Neural cell (in vitro differentiated cells): ENCODE results near the gene HLA-DPA1. TPM values are rescaled to one million over a fixed set of nuclear protein-coding genes. Genes with fewer than 3 reads are reported as not detected.

Experiments
- H2AFZ ChIP-seq: fragments of 200-600, 300-800 bp; sonication (generic), shearing (Covaris generic); 2 replicates; pipeline ENCODE4 v1.6.0; 2014; ENCODE audit warnings: low read depth, mild to moderate bottlenecking, antibody characterized with exemption, low read length, moderate library complexity
- H3F3A ChIP-seq: fragments of 200-600 bp; shearing (Covaris generic); 2 replicates; pipeline ENCODE4 v1.6.1; 2016; ENCODE audit warnings: mild to moderate bottlenecking, moderate library complexity, mixed read lengths, antibody characterized with exemption, low read length; ENCODE audit not compliant: insufficient read depth, poor library complexity, severe bottlenecking
- H3K27ac ChIP-seq: fragments of 200-600, 300-800 bp; sonication (generic), shearing (Covaris generic); 2 replicates; pipeline ENCODE4 v1.5.1; 2014; ENCODE audit warnings: mild to moderate bottlenecking, low read length, moderate library complexity
- H3K27me3 ChIP-seq: fragments of 300-800, 200-600 bp; sonication (generic), shearing (Covaris generic); 2 replicates; pipeline ENCODE4 v1.6.0; 2014; ENCODE audit warnings: mild to moderate bottlenecking, low read depth, low read length, moderate library complexity; ENCODE audit not compliant: insufficient read depth
- H3K36me3 ChIP-seq: fragments of 300-800, 200-600 bp; sonication (generic), shearing (Covaris generic); 2 replicates; pipeline ENCODE4 v1.5.1; 2014; ENCODE audit warnings: mild to moderate bottlenecking, antibody characterized with exemption, low read length, moderate library complexity; ENCODE audit not compliant: insufficient read depth
- H3K4me2 ChIP-seq: fragments of 300-800, 200-600 bp; sonication (generic), shearing (Covaris generic); 2 replicates; pipeline ENCODE4 v1.6.0; 2014; ENCODE audit warnings: mild to moderate bottlenecking, low read length
- H3K4me3 ChIP-seq: fragments of 300-800, 200-600 bp; sonication (generic), shearing (Covaris generic); 2 replicates; pipeline ENCODE4 v1.5.1; 2014; ENCODE audit warnings: mild to moderate bottlenecking, low read length, moderate library complexity
- H3K79me2 ChIP-seq: fragments of 200-600 bp; shearing (Covaris generic); replicated peaks from 2 replicates; pipeline ENCODE4 v1.6.0; 2014; ENCODE audit warnings: mild to moderate bottlenecking, low read length, moderate library complexity; ENCODE audit not compliant: insufficient read depth
- H3K9ac ChIP-seq: fragments of 300-800, 200-600 bp; sonication (generic), shearing (Covaris generic); 2 replicates; pipeline ENCODE4 v1.6.1; 2016; ENCODE audit warnings: mild to moderate bottlenecking, low read length, mixed read lengths
- H3K9me2 ChIP-seq: fragments of 200-600 bp; shearing (Covaris generic); 2 replicates; pipeline ENCODE4 v1.6.1; 2016; ENCODE audit warnings: mild to moderate bottlenecking, low read length, mixed read lengths; ENCODE audit not compliant: insufficient read depth
- H3K9me3 ChIP-seq: fragments of 200-600, 300-800 bp; sonication (generic), shearing (Covaris generic); 2 replicates; pipeline ENCODE4 v1.6.1; 2016; ENCODE audit warnings: mild to moderate bottlenecking, mixed run types, low read length, moderate library complexity, mixed read lengths
- H4K20me1 ChIP-seq: fragments of 200-600 bp; shearing (Covaris generic); 2 replicates; pipeline ENCODE4 v1.6.1; 2016; ENCODE audit warnings: mild to moderate bottlenecking, mixed run types; ENCODE audit not compliant: insufficient read depth
- CTCF ChIP-seq: fragments of 450-650 bp; IDR thresholded peaks from 2 replicates; pipeline ENCODE4 v1.5.1; 2014; ENCODE audit warnings: antibody characterized with exemption, mild to moderate bottlenecking, moderate library complexity; ENCODE audit not compliant: poor library complexity, severe bottlenecking
- EP300 ChIP-seq: fragments of 450-650 bp; conservative IDR thresholded peaks from 2 replicates; pipeline ENCODE4 v1.6.1; 2014; ENCODE audit warnings: antibody characterized with exemption, mild to moderate bottlenecking, moderate library complexity; ENCODE audit not compliant: poor library complexity, severe bottlenecking
- EZH2 ChIP-seq: fragments of 200-600, 300-800 bp; shearing (Covaris generic), sonication (generic); IDR thresholded peaks from 2 replicates; pipeline ENCODE4 v1.6.1; 2014; ENCODE audit warnings: antibody characterized with exemption, low read length, borderline replicate concordance, mild to moderate bottlenecking; ENCODE audit not compliant: insufficient read depth, poor library complexity, severe bottlenecking
- MXI1 ChIP-seq: fragments of 450-650 bp; conservative IDR thresholded peaks from 2 replicates; pipeline ENCODE4 v1.6.1; 2014; ENCODE audit warnings: antibody characterized with exemption, mild to moderate bottlenecking; ENCODE audit not compliant: poor library complexity, severe bottlenecking
- POLR2AphosphoS5 ChIP-seq: IDR thresholded peaks from 2 replicates; pipeline ENCODE4 v1.6.1; 2012
- RAD21 ChIP-seq: fragments of 450-650 bp; conservative IDR thresholded peaks from 2 replicates; pipeline ENCODE4 v1.6.1; 2014; ENCODE audit warnings: antibody characterized with exemption, mild to moderate bottlenecking, moderate library complexity
- REST ChIP-seq: IDR thresholded peaks from 2 replicates; pipeline ENCODE4 v1.6.1; 2012; ENCODE audit warnings: borderline replicate concordance
- SMC3 ChIP-seq: fragments of 450-650 bp; conservative IDR thresholded peaks from 2 replicates; pipeline ENCODE4 v1.6.1; 2014; ENCODE audit warnings: antibody characterized with exemption, mild to moderate bottlenecking, moderate library complexity; ENCODE audit not compliant: poor library complexity
- TAF1 ChIP-seq: IDR thresholded peaks from 2 replicates; pipeline ENCODE4 v1.6.1; 2012; ENCODE audit warnings: low read depth
- polyA plus RNA-seq: library from polyadenylated mRNA; depleted of rRNA; stranded (reverse); fragments of >200 nt; gene quantifications from 2 replicates; pipeline ENCODE4 v1.2.3, GENCODE V29; 2014

The HLA-DPA1 gene
- polyA plus RNA-seq, 1 donor from 2014 or later = not detected

- Histone ChIP-seq H3K9me3 (no peaks in the 10 kb centered on the region), H3K36me3 (no peaks in the 10 kb centered on the region), H3K27me3 (no peaks in the 10 kb centered on the region), H2AFZ (no peak overlapping the region), H3K4me2 (no peak overlapping the region), H4K20me1 (no peaks in the 10 kb centered on the region), H3K4me3 (no peak overlapping the region), H3K9me2 (no peaks in the 10 kb centered on the region), H3K9ac (no peak overlapping the region), H3K27ac (no peak overlapping the region), H3K79me2 (no peaks in the 10 kb centered on the region), H3F3A (no peaks in the 10 kb centered on the region)
- TF ChIP-seq SMC3 = no peak
- TF ChIP-seq TAF1 = no peak
- no peak for TF ChIP-seq RAD21
Observed at GRCh38 chr6:33072508-33073100, 845 bp downstream of the HLA-DPA1 start.

GRCh38 chr6:33071569-33071968, 1.9 kb downstream of the HLA-DPA1 start:
- no peak overlapping the region for H3K4me3 ChIP-seq
- no peaks in the 10 kb centered on the region for H3K9me2 ChIP-seq
- H3K27me3 ChIP-seq = no peaks in the 10 kb centered on the region
- H2AFZ ChIP-seq = no peak overlapping the region
- H3F3A ChIP-seq = no peaks in the 10 kb centered on the region
- no peak overlapping the region for H3K4me2 ChIP-seq
- no peaks in the 10 kb centered on the region for H3K79me2 ChIP-seq
- no peaks in the 10 kb centered on the region for H4K20me1 ChIP-seq
- no peak overlapping the region for H3K27ac ChIP-seq
- no peaks in the 10 kb centered on the region for H3K9me3 ChIP-seq
- TF ChIP-seq REST = no peak
- no peak for TF ChIP-seq CTCF
- TF ChIP-seq MXI1 = no peak
- TF ChIP-seq RAD21 = no peak
- TF ChIP-seq TAF1 = no peak
- no peak for TF ChIP-seq EZH2
- TF ChIP-seq POLR2AphosphoS5 = no peak
- TF ChIP-seq SMC3 = no peak
- no peak for TF ChIP-seq EP300
- no peaks in the 10 kb centered on the region for H3K36me3 ChIP-seq
- no peak overlapping the region for H3K9ac ChIP-seq

- Histone ChIP-seq H3K9me2 (no peaks in the 10 kb centered on the region), H3K4me3 (no peak overlapping the region), H3F3A (no peaks in the 10 kb centered on the region), H4K20me1 (no peaks in the 10 kb centered on the region), H3K9ac (no peak overlapping the region), H3K4me2 (no peak overlapping the region), H3K36me3 (no peaks in the 10 kb centered on the region), H2AFZ (no peak overlapping the region), H3K27ac (no peak overlapping the region), H3K9me3 (no peaks in the 10 kb centered on the region), H3K79me2 (no peaks in the 10 kb centered on the region), H3K27me3 (no peaks in the 10 kb centered on the region)
- TF ChIP-seq SMC3 = no peak
- no peak for TF ChIP-seq EZH2
- TF ChIP-seq MXI1 = no peak
- TF ChIP-seq REST = no peak
- no peak for TF ChIP-seq RAD21
- no peak for TF ChIP-seq EP300
- TF ChIP-seq CTCF = no peak
- TF ChIP-seq TAF1 = no peak
- TF ChIP-seq POLR2AphosphoS5 = no peak
Observed at GRCh38 chr6:33070909-33071308, 2.5 kb downstream of the HLA-DPA1 start.
